ENCODE results near the gene POU2F1.

Gene POU2F1

GRCh38 chr1:167190747-167191237 lies 29.9 kb upstream of the POU2F1 start:
- DNase-seq (ENCODE audit: low read depth): no peak
- Histone ChIP-seq H3K9me3 (ENCODE audit: control insufficient read depth, low read length) (no peaks in the 10 kb centered on the region), H3K9ac (ENCODE audit: low read length) (no peak overlapping the region), H3K36me3 (ENCODE audit: control insufficient read depth, insufficient read depth, low read length, severe bottlenecking) (no peaks in the 10 kb centered on the region), H3K4me1 (ENCODE audit: control insufficient read depth, insufficient read depth, low read length) (no peaks in the 10 kb centered on the region), H3K4me3 (ENCODE audit: low read length) (no peak overlapping the region), H3K27me3 (replicated peaks; ENCODE audit: control insufficient read depth, insufficient read depth, low read length) (peaks cover 41% of the 10 kb centered on the region)

GRCh38 chr1:167191958-167192357 lies 28.7 kb upstream of the POU2F1 start:
- Histone ChIP-seq H3K4me1 (ENCODE audit: control insufficient read depth, insufficient read depth, low read length) (no peaks in the 10 kb centered on the region), H3K36me3 (ENCODE audit: control insufficient read depth, insufficient read depth, low read length, severe bottlenecking) (no peaks in the 10 kb centered on the region)

GRCh38 chr1:167194182-167194581 lies 26.5 kb upstream of the POU2F1 start:
- H3K4me3 ChIP-seq (ENCODE audit: low read length): no peak overlapping the region
- no peak overlapping the region for H3K9ac ChIP-seq (ENCODE audit: low read length)
- peaks cover 30% of the 10 kb centered on the region for H3K27me3 ChIP-seq (replicated peaks; ENCODE audit: control insufficient read depth, insufficient read depth, low read length)
- no peak for DNase-seq (ENCODE audit: low read depth)
- H3K9me3 ChIP-seq (ENCODE audit: control insufficient read depth, low read length): no peaks in the 10 kb centered on the region
- no peaks in the 10 kb centered on the region for H3K4me1 ChIP-seq (ENCODE audit: control insufficient read depth, insufficient read depth, low read length)
- no peaks in the 10 kb centered on the region for H3K36me3 ChIP-seq (ENCODE audit: control insufficient read depth, insufficient read depth, low read length, severe bottlenecking)

More at GRCh38 chr1:167191958-167192357, 28.7 kb upstream of the POU2F1 start:
- no peak overlapping the region for H3K4me3 ChIP-seq (ENCODE audit: low read length)
- H3K9me3 ChIP-seq (ENCODE audit: control insufficient read depth, low read length): no peaks in the 10 kb centered on the region
- no peak overlapping the region for H3K9ac ChIP-seq (ENCODE audit: low read length)
- peaks cover 38% of the 10 kb centered on the region for H3K27me3 ChIP-seq (replicated peaks; ENCODE audit: control insufficient read depth, insufficient read depth, low read length)
- no peak for DNase-seq (ENCODE audit: low read depth)

GRCh38 chr1:167196166-167196565 lies 24.5 kb upstream of the POU2F1 start:
- Histone ChIP-seq H3K36me3 (ENCODE audit: control insufficient read depth, insufficient read depth, low read length, severe bottlenecking) (no peaks in the 10 kb centered on the region), H3K9ac (ENCODE audit: low read length) (no peak overlapping the region), H3K4me1 (ENCODE audit: control insufficient read depth, insufficient read depth, low read length) (no peaks in the 10 kb centered on the region), H3K4me3 (ENCODE audit: low read length) (no peak overlapping the region), H3K27me3 (replicated peaks; ENCODE audit: control insufficient read depth, insufficient read depth, low read length) (peaks cover 21% of the 10 kb centered on the region), H3K9me3 (ENCODE audit: control insufficient read depth, low read length) (no peaks in the 10 kb centered on the region)
- DNase-seq (ENCODE audit: low read depth): no peak

GRCh38 chr1:167197236-167197635 lies 23.4 kb upstream of the POU2F1 start:
- H3K36me3 ChIP-seq (ENCODE audit: control insufficient read depth, insufficient read depth, low read length, severe bottlenecking): no peaks in the 10 kb centered on the region
- no peaks in the 10 kb centered on the region for H3K4me1 ChIP-seq (ENCODE audit: control insufficient read depth, insufficient read depth, low read length)
- H3K4me3 ChIP-seq (ENCODE audit: low read length): no peak overlapping the region
- no peak for DNase-seq (ENCODE audit: low read depth)
- peaks cover 12% of the 10 kb centered on the region for H3K27me3 ChIP-seq (replicated peaks; ENCODE audit: control insufficient read depth, insufficient read depth, low read length)
- no peak overlapping the region for H3K9ac ChIP-seq (ENCODE audit: low read length)
- no peaks in the 10 kb centered on the region for H3K9me3 ChIP-seq (ENCODE audit: control insufficient read depth, low read length)

- Histone ChIP-seq H3K36me3 (ENCODE audit: control insufficient read depth, insufficient read depth, low read length, severe bottlenecking) (no peaks in the 10 kb centered on the region), H3K4me3 (ENCODE audit: low read length) (no peak overlapping the region)
- no peak for DNase-seq (ENCODE audit: low read depth)
Observed at GRCh38 chr1:167197692-167198091, 23.0 kb upstream of the POU2F1 start.

GRCh38 chr1:167198518-167199133 lies 22.1 kb upstream of the POU2F1 start:
- H3K4me3 ChIP-seq (ENCODE audit: low read length): no peak overlapping the region
- no peaks in the 10 kb centered on the region for H3K9me3 ChIP-seq (ENCODE audit: control insufficient read depth, low read length)
- H3K36me3 ChIP-seq (ENCODE audit: control insufficient read depth, insufficient read depth, low read length, severe bottlenecking): no peaks in the 10 kb centered on the region
- no peak for DNase-seq (ENCODE audit: low read depth)
- no peaks in the 10 kb centered on the region for H3K27me3 ChIP-seq (replicated peaks; ENCODE audit: control insufficient read depth, insufficient read depth, low read length)
- H3K9ac ChIP-seq (ENCODE audit: low read length): no peak overlapping the region
- H3K4me1 ChIP-seq (ENCODE audit: control insufficient read depth, insufficient read depth, low read length): no peaks in the 10 kb centered on the region

More at GRCh38 chr1:167197692-167198091, 23.0 kb upstream of the POU2F1 start:
- Histone ChIP-seq H3K27me3 (replicated peaks; ENCODE audit: control insufficient read depth, insufficient read depth, low read length) (peaks cover 7% of the 10 kb centered on the region), H3K9me3 (ENCODE audit: control insufficient read depth, low read length) (no peaks in the 10 kb centered on the region), H3K4me1 (ENCODE audit: control insufficient read depth, insufficient read depth, low read length) (no peaks in the 10 kb centered on the region), H3K9ac (ENCODE audit: low read length) (no peak overlapping the region)

- Histone ChIP-seq H3K36me3 (ENCODE audit: control insufficient read depth, insufficient read depth, low read length, severe bottlenecking) (no peaks in the 10 kb centered on the region), H3K9ac (ENCODE audit: low read length) (no peak overlapping the region), H3K4me1 (ENCODE audit: control insufficient read depth, insufficient read depth, low read length) (no peaks in the 10 kb centered on the region), H3K9me3 (ENCODE audit: control insufficient read depth, low read length) (peaks cover under 1% of the 10 kb centered on the region), H3K4me3 (ENCODE audit: low read length) (no peak overlapping the region), H3K27me3 (replicated peaks; ENCODE audit: control insufficient read depth, insufficient read depth, low read length) (no peaks in the 10 kb centered on the region)
- no peak for DNase-seq (ENCODE audit: low read depth)
Observed at GRCh38 chr1:167199656-167200055, 21.0 kb upstream of the POU2F1 start.

- no peak overlapping the region for H3K9ac ChIP-seq (ENCODE audit: low read length)
- H3K4me3 ChIP-seq (ENCODE audit: low read length): no peak overlapping the region
- H3K36me3 ChIP-seq (ENCODE audit: control insufficient read depth, insufficient read depth, low read length, severe bottlenecking): no peaks in the 10 kb centered on the region
- no peaks in the 10 kb centered on the region for H3K27me3 ChIP-seq (replicated peaks; ENCODE audit: control insufficient read depth, insufficient read depth, low read length)
- no peak for DNase-seq (ENCODE audit: low read depth)
- H3K9me3 ChIP-seq (ENCODE audit: control insufficient read depth, low read length): peaks cover 3% of the 10 kb centered on the region
- no peaks in the 10 kb centered on the region for H3K4me1 ChIP-seq (ENCODE audit: control insufficient read depth, insufficient read depth, low read length)
Observed at GRCh38 chr1:167200272-167200671, 20.4 kb upstream of the POU2F1 start.

- Histone ChIP-seq H3K4me3 (ENCODE audit: low read length) (no peak overlapping the region), H3K9me3 (ENCODE audit: control insufficient read depth, low read length) (peaks cover 3% of the 10 kb centered on the region), H3K4me1 (ENCODE audit: control insufficient read depth, insufficient read depth, low read length) (no peaks in the 10 kb centered on the region), H3K9ac (ENCODE audit: low read length) (no peak overlapping the region), H3K36me3 (ENCODE audit: control insufficient read depth, insufficient read depth, low read length, severe bottlenecking) (no peaks in the 10 kb centered on the region), H3K27me3 (replicated peaks; ENCODE audit: control insufficient read depth, insufficient read depth, low read length) (no peaks in the 10 kb centered on the region)
- DNase-seq (ENCODE audit: low read depth): no peak
Observed at GRCh38 chr1:167200749-167201148, 19.9 kb upstream of the POU2F1 start.

- Histone ChIP-seq H3K9ac (ENCODE audit: low read length) (no peak overlapping the region), H3K36me3 (ENCODE audit: control insufficient read depth, insufficient read depth, low read length, severe bottlenecking) (no peaks in the 10 kb centered on the region), H3K4me3 (ENCODE audit: low read length) (no peak overlapping the region), H3K9me3 (ENCODE audit: control insufficient read depth, low read length) (peaks cover 3% of the 10 kb centered on the region), H3K4me1 (ENCODE audit: control insufficient read depth, insufficient read depth, low read length) (no peaks in the 10 kb centered on the region), H3K27me3 (replicated peaks; ENCODE audit: control insufficient read depth, insufficient read depth, low read length) (no peaks in the 10 kb centered on the region)
- no peak for DNase-seq (ENCODE audit: low read depth)
Observed at GRCh38 chr1:167202049-167202448, 18.6 kb upstream of the POU2F1 start.

Measured in adipocyte (in vitro differentiated cells).